Tibial nerve (tissue), 4 donors: ENCODE data around the gene TM2D3. TPM values are rescaled to one million over a fixed set of nuclear protein-coding genes. Genes with fewer than 3 reads are reported as not detected.

Experiments
- DNase-seq, 2 donors: peaks; one replicate each; pipeline ENCODE4 v3.0.0-alpha.2; 2019; ENCODE audit warnings: low spot score in 2 of 2
- H3K27ac ChIP-seq, 4 donors: fragments of 200-600 bp; sonication (generic) in 3 of 4; one replicate each; pipeline ENCODE4 v1.5.1; 2017 to 2019; ENCODE audit warnings: mild to moderate bottlenecking in 1 of 4
- H3K27me3 ChIP-seq, 2 donors: fragments of 200-600 bp; sonication (generic) in 1 of 2; one replicate each; pipeline versions ENCODE4 v1.5.1 to v1.6.0; 2017 to 2019
- H3K36me3 ChIP-seq, 3 donors: fragments of 200-600 bp; sonication (generic); one replicate each; pipeline ENCODE4 v1.5.1; 2018 to 2019
- H3K4me1 ChIP-seq, 4 donors: fragments of 200-600 bp; sonication (generic) in 3 of 4; one replicate each; pipeline ENCODE4 v1.5.1; 2017 to 2019
- H3K4me3 ChIP-seq, 4 donors: fragments of 200-600 bp; sonication (generic) in 3 of 4; one replicate each; pipeline ENCODE4 v1.5.1; 2017 to 2019; ENCODE audit warnings: mild to moderate bottlenecking in 1 of 4, moderate library complexity in 1 of 4
- H3K9me3 ChIP-seq, 4 donors: fragments of 200-600 bp; sonication (generic) in 3 of 4; one replicate each; pipeline ENCODE4 v1.5.1; 2017 to 2019
- CTCF ChIP-seq, 5 experiments: fragments of 200-600 bp in 3 of 5; fragments of 450-650 bp in 2 of 5; sonication (generic) in 3 of 5; IDR thresholded peaks; one replicate each; pipeline ENCODE4 v1.5.1; 2016 to 2019; ENCODE audit warnings: antibody characterized with exemption in 5 of 5, mild to moderate bottlenecking in 3 of 5, moderate library complexity in 2 of 5
- EP300 ChIP-seq, 2 donors: sonication (generic); formaldehyde crosslinking; IDR thresholded peaks; one replicate each; pipeline ENCODE4 v1.6.1; 2017; ENCODE audit warnings: antibody characterized with exemption in 2 of 2, mild to moderate bottlenecking in 1 of 2
- POLR2A ChIP-seq, 2 donors: fragments of 450-650 bp; IDR thresholded peaks; one replicate each; pipeline ENCODE4 v1.6.1; 2017; ENCODE audit warnings: antibody characterized with exemption in 2 of 2, mild to moderate bottlenecking in 2 of 2, moderate library complexity in 2 of 2
- WGBS, 2 donors: methylation state at CpG; one replicate each; pipeline ENCODE4 v1.1.5; 2018; 5-methylcytosine and 5-hydroxymethylcytosine counted together
- total RNA-seq, 4 donors: library from RNA; depleted of rRNA; stranded (reverse); fragments of >200 nt; gene quantifications; one replicate each; pipeline ENCODE4 v1.1.0, GENCODE V29; 2016

TM2D3 gene
- total RNA-seq, 4 donors from 2014 or later, result 33.5 to 54.0 (median 40.9) TPM

- H3K4me3 ChIP-seq, result no peak overlapping the region
- H3K27ac ChIP-seq, result no peak overlapping the region
- no peak for DNase-seq
- peaks cover 0 to 75% (median 0%) of the 10 kb centered on the region in 3 donors for H3K36me3 ChIP-seq
- no peaks in the 10 kb centered on the region for H3K4me1 ChIP-seq
- WGBS, 2 donors, result 79 to 91% methylated on average over 4 of the region's 4 CpGs
- TF ChIP-seq CTCF (IDR thresholded peaks at IDR 0.05), result no peak
- no peak for TF ChIP-seq EP300 (IDR thresholded peaks at IDR 0.05)
- TF ChIP-seq POLR2A (IDR thresholded peaks at IDR 0.05), result no peak
- no peaks in the 10 kb centered on the region for H3K9me3 ChIP-seq
- H3K27me3 ChIP-seq, result no peaks in the 10 kb centered on the region
Observed at GRCh38 chr15:101692801-101693598, 40.8 kb upstream of the TM2D3 start.

- Histone ChIP-seq H3K9me3 (no peaks in the 10 kb centered on the region), H3K4me3 (no peak overlapping the region), H3K36me3 (peaks cover 0 to 66% (median 0%) of the 10 kb centered on the region in 3 donors), H3K4me1 (no peaks in the 10 kb centered on the region), H3K27me3 (no peaks in the 10 kb centered on the region), H3K27ac (no peak overlapping the region)
- TF ChIP-seq POLR2A (IDR thresholded peaks at IDR 0.05), result no peak
- no peak for TF ChIP-seq CTCF (IDR thresholded peaks at IDR 0.05)
- TF ChIP-seq EP300 (IDR thresholded peaks at IDR 0.05), result no peak
- DNase-seq, result no peak
- 91 to 93% methylated on average over 6 of the region's 6 CpGs for WGBS, 2 donors
Observed at GRCh38 chr15:101689901-101690300, 37.7 kb upstream of the TM2D3 start.

- Histone ChIP-seq H3K27me3 (no peaks in the 10 kb centered on the region), H3K36me3 (peaks cover 0 to 73% (median 0%) of the 10 kb centered on the region in 3 donors), H3K9me3 (no peaks in the 10 kb centered on the region), H3K4me3 (no peak overlapping the region), H3K4me1 (no peaks in the 10 kb centered on the region), H3K27ac (no peak overlapping the region)
- no peak for DNase-seq
- TF ChIP-seq EP300 (IDR thresholded peaks at IDR 0.05) (no peak), POLR2A (IDR thresholded peaks at IDR 0.05) (no peak), CTCF (IDR thresholded peaks at IDR 0.05) (no peak)
- 61 to 72% methylated on average over 2 of the region's 2 CpGs for WGBS, 2 donors
Observed at GRCh38 chr15:101686718-101687117, 34.5 kb upstream of the TM2D3 start.

- 84 to 86% methylated on average over 3 of the region's 3 CpGs for WGBS, 2 donors
- Histone ChIP-seq H3K4me1 (no peaks in the 10 kb centered on the region), H3K4me3 (no peak overlapping the region), H3K27ac (no peak overlapping the region), H3K9me3 (no peaks in the 10 kb centered on the region), H3K36me3 (peaks cover 0 to 77% (median 0%) of the 10 kb centered on the region in 3 donors), H3K27me3 (no peaks in the 10 kb centered on the region)
- DNase-seq, result no peak
- TF ChIP-seq POLR2A (IDR thresholded peaks at IDR 0.05) (no peak), CTCF (IDR thresholded peaks at IDR 0.05) (no peak), EP300 (IDR thresholded peaks at IDR 0.05) (no peak)
Observed at GRCh38 chr15:101684877-101685276, 32.7 kb upstream of the TM2D3 start.

- TF ChIP-seq POLR2A (IDR thresholded peaks at IDR 0.05) (no peak), EP300 (IDR thresholded peaks at IDR 0.05) (no peak), CTCF (IDR thresholded peaks at IDR 0.05) (no peak)
- Histone ChIP-seq H3K9me3 (no peaks in the 10 kb centered on the region), H3K4me3 (no peak overlapping the region), H3K36me3 (peaks cover 0 to 75% (median 0%) of the 10 kb centered on the region in 3 donors), H3K4me1 (no peaks in the 10 kb centered on the region), H3K27ac (no peak overlapping the region), H3K27me3 (no peaks in the 10 kb centered on the region)
- DNase-seq, result no peak
- 61 to 80% methylated on average over 1 of the region's 1 CpG for WGBS, 2 donors
Observed at GRCh38 chr15:101684384-101684783, 32.2 kb upstream of the TM2D3 start.
